Hematopoietic multipotent progenitor cell treated with erythropoietin and hydrocortisone succinate and interleukin-3 and kit ligand, for 8 days (in vitro differentiated cells): ENCODE data around the gene CACNA1H.

Experiments used
- DNase-seq: peaks from one replicate; pipeline ENCODE4 v3.0.0-alpha.2; 2015

Gene CACNA1H

GRCh38 chr16:1152651-1153259, at the start of gene CACNA1H:
TSS of gene CACNA1H (plus strand) at chr16:1153106. CDS start at chr16:1153738, 632 bp downstream.
- DNase-seq = peak; percentile 3

- DNase-seq = no peak
Observed at GRCh38 chr16:1103636-1103980, 49.3 kb upstream of the CACNA1H start.

GRCh38 chr16:1105888-1106620, 46.9 kb upstream of the CACNA1H start:
- peak; percentile 53 for DNase-seq

- no peak for DNase-seq
Observed at GRCh38 chr16:1106659-1107058, 46.2 kb upstream of the CACNA1H start.

GRCh38 chr16:1107141-1107540, 45.8 kb upstream of the CACNA1H start:
- DNase-seq = no peak

- DNase-seq = no peak
Observed at GRCh38 chr16:1107731-1108130, 45.2 kb upstream of the CACNA1H start.

DNA sequence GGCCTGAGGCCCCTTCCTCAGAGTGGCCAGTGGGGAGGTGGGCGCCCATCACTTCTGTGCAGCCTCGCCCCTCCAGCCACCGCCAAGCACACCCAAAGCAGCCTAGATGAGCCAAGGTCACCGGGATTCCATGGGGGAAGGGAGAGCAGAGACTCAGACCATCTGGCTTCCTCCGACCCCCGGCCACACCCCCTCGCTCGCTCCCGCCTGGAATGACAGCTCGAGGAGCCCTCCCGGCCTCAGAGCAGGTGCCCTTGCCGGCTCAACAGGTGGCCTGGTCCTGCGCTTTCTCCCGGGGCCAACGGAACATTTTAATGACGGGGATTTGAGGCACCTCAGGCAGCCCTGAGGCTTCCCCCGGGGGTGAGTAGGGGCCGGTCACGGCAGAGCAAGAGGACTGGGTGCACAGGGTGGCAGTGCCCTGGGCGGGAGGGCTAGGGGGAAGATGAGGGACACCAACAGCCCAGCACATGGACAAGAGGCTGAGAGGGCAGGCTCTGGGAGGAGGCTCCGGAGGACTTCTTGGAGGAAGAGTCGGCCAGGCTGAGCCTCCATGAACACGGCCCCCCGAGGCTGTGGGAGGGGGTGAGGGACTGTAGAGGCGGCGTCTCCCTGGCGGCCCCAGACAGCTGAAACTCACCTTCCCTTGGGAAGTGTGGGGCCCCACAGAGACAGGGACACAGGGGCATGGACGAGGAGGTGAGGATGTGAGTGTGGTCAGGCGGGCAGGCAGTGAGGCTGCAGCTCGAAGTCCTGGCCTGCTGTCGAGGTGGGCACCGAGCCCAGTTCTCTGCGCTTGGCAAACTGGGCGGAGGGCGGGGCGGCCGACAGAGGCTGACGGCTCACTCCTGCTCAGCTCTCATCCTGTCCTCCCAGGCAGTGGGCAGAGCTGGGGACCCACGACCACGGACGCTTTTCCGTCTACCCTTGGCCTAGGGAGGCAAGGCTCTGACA, 44.3 kb upstream of the CACNA1H start:
- DNase-seq = no peak

DNA sequence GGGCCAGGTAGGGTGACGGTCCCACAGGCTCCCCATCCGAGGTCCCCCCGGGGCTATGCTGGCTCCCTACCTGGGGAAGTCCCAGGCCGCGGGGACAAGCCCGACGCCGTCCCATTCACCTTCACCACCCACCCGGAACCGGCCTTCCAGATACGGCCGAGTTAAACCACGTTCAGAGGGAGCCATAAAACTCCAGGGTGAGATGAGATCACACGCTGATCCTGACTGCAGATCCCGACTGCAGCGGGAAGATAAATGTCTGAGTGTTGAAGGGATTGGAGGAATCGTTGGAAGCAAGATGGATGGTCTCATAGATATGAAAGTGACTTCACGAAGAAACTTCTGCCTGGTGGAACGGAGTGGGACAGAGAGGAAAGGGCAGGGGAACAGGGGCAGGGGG, 43.3 kb upstream of the CACNA1H start:
- no peak for DNase-seq

- DNase-seq = no peak
Observed at GRCh38 chr16:1112506-1113184, 40.3 kb upstream of the CACNA1H start.

DNA sequence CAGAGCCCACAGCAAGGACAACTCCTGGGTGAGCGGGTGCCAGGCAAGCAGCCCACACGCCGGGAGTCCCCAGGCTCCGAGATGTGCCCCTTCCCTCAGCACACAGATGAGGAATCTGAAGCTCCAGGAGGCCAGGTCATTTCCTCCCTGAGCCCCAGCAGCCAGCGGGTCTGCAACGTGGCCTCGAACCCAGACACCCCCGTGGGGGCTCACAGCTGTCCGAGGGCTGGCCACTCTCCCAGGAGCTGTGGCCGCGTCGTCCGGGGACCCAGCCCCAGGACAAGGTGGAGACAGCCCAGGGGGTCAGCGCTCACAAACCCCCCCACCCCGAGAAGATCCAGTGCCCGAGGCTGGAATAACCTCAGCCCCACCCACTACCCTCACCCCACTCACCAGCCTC, 39.4 kb upstream of the CACNA1H start:
- no peak for DNase-seq

GRCh38 chr16:1113889-1114526, 38.9 kb upstream of the CACNA1H start:
- no peak for DNase-seq

DNA sequence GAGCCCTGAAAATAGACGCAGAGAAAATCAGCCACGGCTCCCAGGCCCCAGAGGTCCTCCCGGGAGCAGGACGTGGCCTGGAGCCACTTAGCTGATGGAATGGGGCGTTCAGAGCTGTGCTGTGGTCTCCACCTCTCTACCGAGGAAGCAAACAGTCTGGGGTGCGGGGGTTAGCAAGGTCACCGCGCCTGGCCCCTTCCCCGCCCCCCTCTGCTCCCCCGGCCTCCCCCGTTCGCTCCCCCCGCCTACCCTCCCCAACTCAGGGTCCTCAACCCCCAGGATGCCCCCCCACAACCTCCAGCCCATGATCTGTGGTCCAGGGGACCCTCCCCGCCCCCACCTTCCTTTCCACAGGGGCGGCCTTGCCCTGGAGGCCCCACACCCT, 36.2 kb upstream of the CACNA1H start:
- no peak for DNase-seq

DNA sequence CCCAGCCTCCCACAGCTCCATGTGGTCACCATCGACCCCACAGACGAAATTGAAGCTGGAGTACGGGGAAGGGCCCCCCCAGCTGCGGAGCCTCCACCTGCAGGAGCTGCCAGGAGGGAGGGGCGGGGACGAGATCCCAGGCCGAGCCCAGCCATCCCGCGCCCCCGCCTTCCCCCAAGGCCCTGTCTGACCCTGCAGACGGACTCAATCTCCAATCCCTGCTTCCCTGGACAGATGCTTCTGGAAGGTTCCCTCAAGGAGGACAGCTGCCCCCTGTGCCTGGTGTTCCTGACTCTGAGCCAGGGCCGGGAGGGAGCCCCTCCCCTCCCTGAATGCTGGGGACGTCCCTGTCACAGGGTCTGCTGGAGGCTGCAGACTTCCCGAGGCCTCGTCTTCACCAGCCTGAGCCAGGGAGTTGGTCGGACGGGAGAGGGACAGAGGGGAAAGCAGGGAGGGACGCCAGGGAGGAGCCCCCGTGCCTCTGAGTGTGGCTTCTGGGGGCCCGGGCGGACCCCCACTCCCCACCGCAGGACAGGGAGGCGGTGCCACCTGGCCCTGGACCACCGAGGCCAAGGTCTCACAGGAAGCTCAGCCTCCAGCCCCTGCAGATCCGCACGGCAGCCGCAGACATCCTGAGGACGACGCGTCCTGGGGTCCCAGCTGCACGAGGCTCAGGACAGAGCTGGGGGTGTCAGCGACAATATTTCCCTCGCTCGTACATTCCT, 35.6 kb upstream of the CACNA1H start:
- no peak for DNase-seq

DNA sequence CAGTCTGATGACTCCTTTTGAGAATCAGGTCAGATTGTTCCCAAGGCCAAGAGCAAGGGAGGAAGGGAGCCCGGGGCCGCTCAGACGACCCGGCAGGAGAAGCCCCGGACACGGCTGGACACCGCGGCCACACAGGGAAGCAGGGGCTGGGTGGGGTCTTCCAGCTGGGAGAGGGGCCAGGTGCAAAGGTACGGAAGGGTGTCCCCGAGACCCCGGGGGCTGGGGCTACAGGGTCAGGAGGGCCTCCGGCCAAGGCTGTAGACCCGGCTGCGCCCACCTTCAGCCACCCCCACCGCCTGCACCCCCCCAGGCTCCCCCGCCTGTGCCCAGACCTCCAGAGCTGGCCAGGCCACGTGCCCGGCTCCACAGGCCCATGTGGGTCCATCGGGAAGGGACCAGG, 35.0 kb upstream of the CACNA1H start:
- DNase-seq = no peak

GRCh38 chr16:1119129-1119528, 33.8 kb upstream of the CACNA1H start:
- no peak for DNase-seq

DNA sequence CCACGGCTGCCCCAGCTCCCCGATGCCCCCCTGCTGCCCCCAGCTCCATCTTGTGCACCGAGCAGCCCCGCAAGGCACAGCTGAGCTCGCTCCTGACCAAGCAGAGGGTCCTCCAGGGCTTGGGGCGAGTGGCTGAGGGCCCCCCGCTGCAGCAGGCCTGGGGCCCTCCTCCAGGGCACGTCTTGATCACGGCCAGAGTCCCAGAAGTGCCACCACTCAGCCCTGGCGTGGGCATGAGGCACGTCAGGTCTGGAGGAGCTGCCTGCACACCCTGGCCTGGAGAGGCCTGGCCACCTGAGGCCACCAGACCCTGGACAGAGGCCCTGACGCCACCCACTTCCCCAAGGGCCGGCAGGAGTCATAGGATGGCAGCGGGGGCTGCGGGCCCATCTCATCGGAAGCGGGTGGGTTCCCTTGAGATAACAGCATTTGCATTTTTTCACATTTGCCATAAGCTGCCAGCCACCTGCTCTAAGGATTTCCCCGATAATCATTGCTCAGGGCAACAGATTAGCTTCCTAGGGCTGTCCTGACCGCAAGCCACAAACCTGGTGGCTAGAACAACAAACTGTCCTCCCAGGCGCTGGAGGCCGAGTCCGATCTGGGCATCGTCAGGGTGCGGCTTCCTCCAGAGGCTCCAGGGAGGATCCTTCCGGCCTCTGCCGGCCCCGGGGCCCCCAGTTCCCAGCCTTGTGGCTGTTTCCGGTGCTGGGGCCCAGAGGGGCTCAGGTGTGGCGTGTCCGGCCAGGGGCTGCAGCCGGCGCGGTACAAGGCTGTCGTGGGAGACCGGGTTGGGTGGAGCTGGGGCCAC, 32.9 kb upstream of the CACNA1H start:
- DNase-seq = no peak

- DNase-seq = no peak
Observed at GRCh38 chr16:1120577-1120941, 32.3 kb upstream of the CACNA1H start.

DNA sequence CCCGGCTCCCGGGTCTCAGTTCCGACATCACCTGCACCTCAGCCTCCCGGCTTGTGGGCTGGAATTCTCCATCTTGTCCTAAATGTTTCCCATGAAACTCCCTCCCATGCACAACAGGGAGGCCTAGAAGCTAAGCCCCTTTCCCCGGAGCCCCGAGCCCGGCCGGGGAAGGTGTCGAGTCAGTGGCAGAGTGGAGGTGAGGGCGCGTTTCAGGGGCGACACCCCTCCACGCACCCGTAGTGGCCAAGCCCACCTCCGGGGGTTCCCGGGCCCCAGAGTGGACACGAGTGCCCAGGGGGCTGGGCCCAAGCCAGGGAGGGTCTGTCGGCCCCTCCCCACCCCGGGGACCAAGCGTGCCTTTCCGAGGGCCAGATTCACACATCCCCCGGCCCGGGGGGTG, 31.9 kb upstream of the CACNA1H start:
- DNase-seq = no peak

GRCh38 chr16:1121601-1122397, 31.1 kb upstream of the CACNA1H start:
- DNase-seq = no peak

- no peak for DNase-seq
Observed at GRCh38 chr16:1122398-1122765, 30.5 kb upstream of the CACNA1H start.
